ENCODE results near the gene SLC25A38.
A peak's percentile ranks its signal among the peaks of the same experiment; 100 is the strongest.
"Not testable (repeated sequence)": the region's sequence is repeated elsewhere in the genome, so short reads cannot be mapped to it uniquely, and the experiment has no call there.

SLC25A38 gene

DNA sequence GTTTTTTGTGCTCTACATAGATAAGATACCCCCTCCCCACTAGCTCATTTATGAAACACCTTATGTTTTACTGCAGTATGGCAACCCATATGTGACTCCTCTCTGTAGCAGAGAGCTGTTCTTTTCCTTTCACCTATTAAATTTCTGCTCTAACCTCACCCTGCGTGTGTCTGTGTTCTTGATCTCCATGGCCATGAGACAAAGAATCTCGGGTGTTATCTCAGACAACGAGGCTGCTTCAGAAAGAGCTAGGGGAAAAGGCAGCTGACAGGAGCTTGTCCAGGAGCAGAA lies 35.6 kb upstream of the SLC25A38 start:
- H3K36me3 ChIP-seq (ENCODE audit: insufficient read depth, low read length), result no peaks in the 10 kb centered on the region
- peak overlapping the region; percentile 62 for H3K9ac ChIP-seq (ENCODE audit: low read depth, low read length, poor library complexity, severe bottlenecking)
- no peaks in the 10 kb centered on the region for H3K9me3 ChIP-seq (ENCODE audit: insufficient read depth, low read depth, low read length)
- no peaks in the 10 kb centered on the region for H4K20me1 ChIP-seq (ENCODE audit: insufficient read depth, low read length, poor library complexity, severe bottlenecking)
- peak overlapping the region; percentile 62 for H3K4me2 ChIP-seq (ENCODE audit: low read depth, low read length, poor library complexity, severe bottlenecking)
- H2AFZ ChIP-seq (ENCODE audit: low read length), result no peak overlapping the region
- no peaks in the 10 kb centered on the region for H3K27me3 ChIP-seq (ENCODE audit: insufficient read depth, low read length, poor library complexity, severe bottlenecking)
- no peak overlapping the region for H3K4me3 ChIP-seq (ENCODE audit: low read length, poor library complexity, severe bottlenecking)
- no peaks in the 10 kb centered on the region for H3K9me2 ChIP-seq (replicated peaks; ENCODE audit: low read depth, low read length)
- TF ChIP-seq EZH2phosphoT487 (IDR thresholded peaks at IDR 0.05; ENCODE audit: borderline replicate concordance), result no peak
- TF ChIP-seq, protein P1, sequence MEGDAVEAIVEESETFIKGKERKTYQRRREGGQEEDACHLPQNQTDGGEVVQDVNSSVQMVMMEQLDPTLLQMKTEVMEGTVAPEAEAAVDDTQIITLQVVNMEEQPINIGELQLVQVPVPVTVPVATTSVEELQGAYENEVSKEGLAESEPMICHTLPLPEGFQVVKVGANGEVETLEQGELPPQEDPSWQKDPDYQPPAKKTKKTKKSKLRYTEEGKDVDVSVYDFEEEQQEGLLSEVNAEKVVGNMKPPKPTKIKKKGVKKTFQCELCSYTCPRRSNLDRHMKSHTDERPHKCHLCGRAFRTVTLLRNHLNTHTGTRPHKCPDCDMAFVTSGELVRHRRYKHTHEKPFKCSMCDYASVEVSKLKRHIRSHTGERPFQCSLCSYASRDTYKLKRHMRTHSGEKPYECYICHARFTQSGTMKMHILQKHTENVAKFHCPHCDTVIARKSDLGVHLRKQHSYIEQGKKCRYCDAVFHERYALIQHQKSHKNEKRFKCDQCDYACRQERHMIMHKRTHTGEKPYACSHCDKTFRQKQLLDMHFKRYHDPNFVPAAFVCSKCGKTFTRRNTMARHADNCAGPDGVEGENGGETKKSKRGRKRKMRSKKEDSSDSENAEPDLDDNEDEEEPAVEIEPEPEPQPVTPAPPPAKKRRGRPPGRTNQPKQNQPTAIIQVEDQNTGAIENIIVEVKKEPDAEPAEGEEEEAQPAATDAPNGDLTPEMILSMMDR (conservative IDR thresholded peaks at IDR 0.05; ENCODE audit: low read length), result no peak
- no peaks in the 10 kb centered on the region for H3K79me2 ChIP-seq (ENCODE audit: insufficient read depth, low read length)
- peaks cover 25% of the 10 kb centered on the region for H3F3A ChIP-seq (ENCODE audit: low read depth)
- H3K4me1 ChIP-seq (ENCODE audit: insufficient read depth, low read length, poor library complexity, severe bottlenecking), result peaks cover 78% of the 10 kb centered on the region

DNA sequence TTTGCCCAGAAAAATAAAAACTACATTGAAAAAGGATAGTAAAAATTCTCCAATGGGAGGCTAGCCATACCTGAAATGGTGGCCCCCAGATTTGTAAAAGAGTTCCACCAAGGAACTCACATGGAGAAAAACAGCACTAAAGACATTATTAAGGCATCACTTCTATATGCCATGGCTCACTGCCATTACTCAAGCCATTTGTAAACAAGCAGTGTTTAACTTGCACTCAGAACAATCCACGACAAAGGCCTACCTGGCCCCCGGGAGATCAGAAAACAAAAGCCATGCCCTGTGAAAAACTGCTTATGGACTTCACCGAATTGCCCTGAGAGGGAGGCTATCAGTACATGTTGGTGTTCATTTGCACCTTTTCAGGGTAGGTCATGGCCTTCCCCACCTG lies 34.1 kb upstream of the SLC25A38 start:
- Histone ChIP-seq H3K9ac (ENCODE audit: low read depth, low read length, poor library complexity, severe bottlenecking) (peak overlapping the region; percentile 68), H3K9me3 (ENCODE audit: insufficient read depth, low read depth, low read length) (no peaks in the 10 kb centered on the region), H3K4me3 (ENCODE audit: low read length, poor library complexity, severe bottlenecking) (no peak overlapping the region), H3K36me3 (ENCODE audit: insufficient read depth, low read length) (no peaks in the 10 kb centered on the region), H2AFZ (ENCODE audit: low read length) (no peak overlapping the region), H3K9me2 (replicated peaks; ENCODE audit: low read depth, low read length) (no peaks in the 10 kb centered on the region), H4K20me1 (ENCODE audit: insufficient read depth, low read length, poor library complexity, severe bottlenecking) (no peaks in the 10 kb centered on the region), H3K4me1 (ENCODE audit: insufficient read depth, low read length, poor library complexity, severe bottlenecking) (peaks cover 67% of the 10 kb centered on the region), H3F3A (ENCODE audit: low read depth) (peaks cover 25% of the 10 kb centered on the region), H3K79me2 (ENCODE audit: insufficient read depth, low read length) (no peaks in the 10 kb centered on the region), H3K4me2 (ENCODE audit: low read depth, low read length, poor library complexity, severe bottlenecking) (no peak overlapping the region), H3K27me3 (ENCODE audit: insufficient read depth, low read length, poor library complexity, severe bottlenecking) (no peaks in the 10 kb centered on the region)
- no peak for TF ChIP-seq EZH2phosphoT487 (IDR thresholded peaks at IDR 0.05; ENCODE audit: borderline replicate concordance)
- TF ChIP-seq, protein P1 (conservative IDR thresholded peaks at IDR 0.05; ENCODE audit: low read length), result no peak

DNA sequence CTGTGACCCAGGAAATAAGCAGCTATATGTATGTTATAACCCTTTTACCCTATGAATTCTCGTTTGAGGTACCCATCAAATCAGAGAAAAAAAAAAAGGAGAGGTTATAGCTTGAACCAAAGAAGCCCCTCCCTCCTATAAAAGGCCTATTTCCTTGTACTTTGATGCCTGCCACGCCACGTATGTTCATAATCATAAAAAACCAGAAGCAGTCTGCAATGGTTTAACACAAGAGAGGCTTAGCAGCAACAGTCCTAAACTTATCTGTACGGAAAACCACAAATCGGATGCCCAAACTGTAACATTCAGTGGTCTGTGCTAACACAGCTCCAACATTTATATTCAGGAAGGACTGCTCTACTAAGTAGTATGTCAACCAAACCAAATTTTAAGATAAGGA lies 32.5 kb upstream of the SLC25A38 start:
- Histone ChIP-seq H3K79me2 (ENCODE audit: insufficient read depth, low read length) (no peaks in the 10 kb centered on the region), H4K20me1 (ENCODE audit: insufficient read depth, low read length, poor library complexity, severe bottlenecking) (no peaks in the 10 kb centered on the region), H3K27me3 (ENCODE audit: insufficient read depth, low read length, poor library complexity, severe bottlenecking) (no peaks in the 10 kb centered on the region), H3K9ac (ENCODE audit: low read depth, low read length, poor library complexity, severe bottlenecking) (peak overlapping the region; percentile 68), H3F3A (ENCODE audit: low read depth) (peaks cover 25% of the 10 kb centered on the region), H3K4me3 (ENCODE audit: low read length, poor library complexity, severe bottlenecking) (peak overlapping the region; percentile 16), H2AFZ (ENCODE audit: low read length) (no peak overlapping the region), H3K36me3 (ENCODE audit: insufficient read depth, low read length) (no peaks in the 10 kb centered on the region), H3K9me3 (ENCODE audit: insufficient read depth, low read depth, low read length) (no peaks in the 10 kb centered on the region), H3K9me2 (replicated peaks; ENCODE audit: low read depth, low read length) (no peaks in the 10 kb centered on the region), H3K4me1 (ENCODE audit: insufficient read depth, low read length, poor library complexity, severe bottlenecking) (peaks cover 76% of the 10 kb centered on the region), H3K4me2 (ENCODE audit: low read depth, low read length, poor library complexity, severe bottlenecking) (peak overlapping the region; percentile 61)
- TF ChIP-seq EZH2phosphoT487 (IDR thresholded peaks at IDR 0.05; ENCODE audit: borderline replicate concordance), result peak; percentile 95
- TF ChIP-seq, protein P1 (conservative IDR thresholded peaks at IDR 0.05; ENCODE audit: low read length), result no peak

DNA sequence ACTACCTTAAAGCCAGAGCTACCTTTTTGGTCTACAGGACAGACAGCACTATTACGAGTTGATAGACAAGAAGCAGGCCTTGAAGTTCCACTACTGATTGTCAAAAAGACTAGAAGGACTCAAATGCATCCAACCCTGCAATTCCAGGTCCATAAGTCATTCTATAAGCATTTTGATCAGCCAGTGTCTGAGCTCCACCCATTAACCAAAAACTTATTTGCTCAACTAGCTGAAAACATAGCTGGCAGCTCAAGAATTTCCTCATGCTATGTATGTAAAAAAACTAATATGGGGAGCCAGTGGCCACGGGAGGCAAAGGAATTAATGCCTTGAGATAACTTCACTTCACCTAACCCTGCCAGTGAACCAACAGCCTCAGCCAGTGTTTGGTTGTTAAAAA lies 32.0 kb upstream of the SLC25A38 start:
- H3K4me1 ChIP-seq (ENCODE audit: insufficient read depth, low read length, poor library complexity, severe bottlenecking), result peaks cover 76% of the 10 kb centered on the region
- peak overlapping the region; percentile 75 for H3K9ac ChIP-seq (ENCODE audit: low read depth, low read length, poor library complexity, severe bottlenecking)
- not testable (repeated sequence) for H3K27me3 ChIP-seq (ENCODE audit: insufficient read depth, low read length, poor library complexity, severe bottlenecking); H3K36me3 ChIP-seq (ENCODE audit: insufficient read depth, low read length); H3K79me2 ChIP-seq (ENCODE audit: insufficient read depth, low read length); H4K20me1 ChIP-seq (ENCODE audit: insufficient read depth, low read length, poor library complexity, severe bottlenecking); H2AFZ ChIP-seq (ENCODE audit: low read length); H3K9me2 ChIP-seq (replicated peaks; ENCODE audit: low read depth, low read length); H3K9me3 ChIP-seq (ENCODE audit: insufficient read depth, low read depth, low read length)
- peak overlapping the region; percentile 59 for H3K4me2 ChIP-seq (ENCODE audit: low read depth, low read length, poor library complexity, severe bottlenecking)
- peaks cover 23% of the 10 kb centered on the region for H3F3A ChIP-seq (ENCODE audit: low read depth)
- H3K4me3 ChIP-seq (ENCODE audit: low read length, poor library complexity, severe bottlenecking), result peak overlapping the region; percentile 40

DNA sequence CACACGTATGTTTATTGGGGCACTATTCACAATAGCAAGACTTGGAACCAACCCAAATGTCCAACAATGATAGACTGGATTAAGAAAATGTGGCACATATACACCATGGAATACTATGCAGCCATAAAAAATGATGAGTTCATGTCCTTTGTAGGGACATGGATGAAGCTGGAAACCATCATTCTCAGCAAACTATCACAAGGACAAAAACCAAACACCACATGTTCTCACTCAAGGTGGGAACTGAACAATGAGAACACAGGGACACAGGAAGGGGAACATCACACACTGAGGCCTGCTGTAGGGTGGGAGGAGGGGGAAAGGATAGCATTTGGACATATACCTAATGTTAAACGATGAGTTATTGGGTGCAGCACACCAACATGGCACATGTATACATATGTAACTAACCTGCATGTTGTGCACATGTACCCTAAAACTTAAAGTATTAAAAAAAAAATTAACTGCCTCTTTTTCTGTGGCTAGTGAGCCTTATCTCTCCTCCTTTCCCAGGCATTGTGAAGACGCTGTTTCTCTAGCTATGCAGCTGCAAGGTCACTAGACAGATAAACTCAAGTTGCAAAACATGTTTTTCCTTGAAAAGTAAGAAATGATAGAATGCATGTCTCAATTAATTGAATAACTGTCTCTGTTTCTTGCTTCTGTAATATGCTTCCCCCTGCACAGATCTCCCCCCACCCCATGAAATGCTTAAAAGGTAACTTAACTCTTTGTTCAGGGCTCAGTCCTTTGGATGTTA lies 29.8 kb upstream of the SLC25A38 start:
- H3K4me3 ChIP-seq (ENCODE audit: low read length, poor library complexity, severe bottlenecking); H3K9me3 ChIP-seq (ENCODE audit: insufficient read depth, low read depth, low read length): not testable (repeated sequence)

More for the DNA sequence above, 29.8 kb upstream of the SLC25A38 start:
- not testable (repeated sequence) for H3K36me3 ChIP-seq (ENCODE audit: insufficient read depth, low read length); H3K27me3 ChIP-seq (ENCODE audit: insufficient read depth, low read length, poor library complexity, severe bottlenecking); H3K9ac ChIP-seq (ENCODE audit: low read depth, low read length, poor library complexity, severe bottlenecking); H4K20me1 ChIP-seq (ENCODE audit: insufficient read depth, low read length, poor library complexity, severe bottlenecking); H3K4me2 ChIP-seq (ENCODE audit: low read depth, low read length, poor library complexity, severe bottlenecking); H2AFZ ChIP-seq (ENCODE audit: low read length); H3K9me2 ChIP-seq (replicated peaks; ENCODE audit: low read depth, low read length)
- H3F3A ChIP-seq (ENCODE audit: low read depth), result peaks cover 19% of the 10 kb centered on the region
- H3K79me2 ChIP-seq (ENCODE audit: insufficient read depth, low read length), result peaks cover 12% of the 10 kb centered on the region
- peaks cover 78% of the 10 kb centered on the region for H3K4me1 ChIP-seq (ENCODE audit: insufficient read depth, low read length, poor library complexity, severe bottlenecking)

Measured in Loucy (cell line).